Hepatocyte (in vitro differentiated cells): ENCODE measurements around the gene ARFIP1. TPM values are rescaled to one million over a fixed set of nuclear protein-coding genes. Genes with fewer than 3 reads are reported as not detected.

Experiments used
- DNase-seq: peaks from one replicate; pipeline ENCODE4 v3.0.0-alpha.2; 2016; ENCODE audit warnings: low spot score
- H2AFZ ChIP-seq: fragments of 200-600 bp; sonication (generic); 2 replicates; pipeline ENCODE4 v1.6.0; 2016; ENCODE audit warnings: antibody characterized with exemption, mild to moderate bottlenecking
- H3K27ac ChIP-seq: fragments of 200-600 bp; sonication (generic); 2 replicates; pipeline ENCODE4 v1.5.1; 2016; ENCODE audit warnings: mild to moderate bottlenecking
- H3K27me3 ChIP-seq: fragments of 200-600 bp; sonication (generic); 2 replicates; pipeline ENCODE4 v1.6.1; 2016
- H3K36me3 ChIP-seq: fragments of 200-600 bp; sonication (generic); replicated peaks from 2 replicates; pipeline ENCODE4 v1.5.1; 2016; ENCODE audit warnings: low read depth; ENCODE audit not compliant: insufficient read depth
- H3K4me1 ChIP-seq: fragments of 200-600 bp; sonication (generic); 2 replicates; pipeline ENCODE4 v1.5.1; 2016; ENCODE audit warnings: mild to moderate bottlenecking, moderate library complexity; ENCODE audit not compliant: insufficient read depth
- H3K4me2 ChIP-seq: fragments of 200-600 bp; sonication (generic); 2 replicates; pipeline ENCODE4 v1.6.0; 2016
- H3K4me3 ChIP-seq: fragments of 200-600 bp; sonication (generic); 2 replicates; pipeline ENCODE4 v1.5.1; 2016; ENCODE audit warnings: mild to moderate bottlenecking
- H3K79me2 ChIP-seq: fragments of 200-600 bp; sonication (generic); 2 replicates; pipeline ENCODE4 v1.6.0; 2017; ENCODE audit warnings: mild to moderate bottlenecking
- H3K9me2 ChIP-seq: fragments of 200-600 bp; sonication (generic); replicated peaks from 2 replicates; pipeline ENCODE4 v1.6.0; 2017; ENCODE audit warnings: mild to moderate bottlenecking; ENCODE audit not compliant: insufficient read depth
- H3K9me3 ChIP-seq: fragments of 200-600 bp; sonication (generic); 2 replicates; pipeline ENCODE4 v1.5.1; 2016; ENCODE audit warnings: low read depth, mild to moderate bottlenecking
- H4K20me1 ChIP-seq: fragments of 200-600 bp; sonication (generic); 2 replicates; pipeline ENCODE4 v1.6.0; 2016; ENCODE audit warnings: mild to moderate bottlenecking; ENCODE audit not compliant: insufficient read depth, poor library complexity, severe bottlenecking
- CTCF ChIP-seq: fragments of 200-600 bp; sonication (generic); IDR thresholded peaks from 2 replicates; pipeline ENCODE4 v1.5.1; 2016; ENCODE audit warnings: antibody characterized with exemption, mild to moderate bottlenecking; ENCODE audit not compliant: poor library complexity
- EZH2 ChIP-seq: fragments of 200-600 bp; sonication (generic); IDR thresholded peaks from 2 replicates; pipeline ENCODE4 v1.6.1; 2016; ENCODE audit warnings: antibody characterized with exemption, mild to moderate bottlenecking, borderline replicate concordance
- EZH2phosphoT487 ChIP-seq: fragments of 200-600 bp; sonication (generic); IDR thresholded peaks from one replicate; pipeline ENCODE4 v1.6.1; 2018; ENCODE audit warnings: antibody characterized with exemption, mild to moderate bottlenecking, low read depth, moderate library complexity; ENCODE audit not compliant: unreplicated experiment, severe bottlenecking
- WGBS: methylation state at CpG from one replicate; pipeline ENCODE4 v1.1.6; 2016; ENCODE audit warnings: low lambda C conversion rate; ENCODE audit errors: missing lambda C conversion rate; 5-methylcytosine and 5-hydroxymethylcytosine counted together
- polyA plus RNA-seq: library from polyadenylated mRNA; unstranded; fragments of >200 nt; fragmentation: Nextera tagmentation; extraction: Ambion mirVana; gene quantifications from 2 replicates; pipeline ENCODE4 v1.2.1, GENCODE V29; 2016
- total RNA-seq: library from RNA; depleted of rRNA; stranded (reverse); fragments of >200 nt; gene quantifications from 2 replicates; pipeline ENCODE4 v1.2.3, GENCODE V29; 2014

ARFIP1 gene
- total and polyA plus RNA-seq, 2 experiments from 2014 or later = 21.7 to 39.1 TPM

GRCh38 chr4:152910521-152910920 lies 130.8 kb downstream of the ARFIP1 start:
- Histone ChIP-seq H3K9me2 (no peaks in the 10 kb centered on the region), H3K27ac (no peak overlapping the region), H2AFZ (no peak overlapping the region), H3K4me2 (no peak overlapping the region), H3K36me3 (no peaks in the 10 kb centered on the region), H3K27me3 (no peaks in the 10 kb centered on the region), H3K79me2 (no peaks in the 10 kb centered on the region), H3K4me3 (no peak overlapping the region), H4K20me1 (no peaks in the 10 kb centered on the region), H3K4me1 (no peaks in the 10 kb centered on the region), H3K9me3 (no peaks in the 10 kb centered on the region)
- TF ChIP-seq EZH2 = no peak
- no peak for TF ChIP-seq CTCF
- TF ChIP-seq EZH2phosphoT487 = no peak
- WGBS = 88% methylated on average over 3 of the region's 3 CpGs
- no peak for DNase-seq

- no peak for DNase-seq
- TF ChIP-seq EZH2phosphoT487 = no peak
- no peak for TF ChIP-seq EZH2
- no peak for TF ChIP-seq CTCF
- no peaks in the 10 kb centered on the region for H3K79me2 ChIP-seq
- no peaks in the 10 kb centered on the region for H3K4me1 ChIP-seq
- no peak overlapping the region for H3K4me2 ChIP-seq
- H3K27ac ChIP-seq = no peak overlapping the region
- no peaks in the 10 kb centered on the region for H3K27me3 ChIP-seq
- H3K9me2 ChIP-seq = no peaks in the 10 kb centered on the region
- H4K20me1 ChIP-seq = no peaks in the 10 kb centered on the region
- no peak overlapping the region for H3K4me3 ChIP-seq
- no peak overlapping the region for H2AFZ ChIP-seq
- 93% methylated on average over 3 of the region's 3 CpGs for WGBS
- no peaks in the 10 kb centered on the region for H3K36me3 ChIP-seq
- H3K9me3 ChIP-seq = peaks cover 6% of the 10 kb centered on the region
Measured at GRCh38 chr4:152917543-152918395, 138.0 kb downstream of the ARFIP1 start.

GRCh38 chr4:152919826-152920225 lies 140.1 kb downstream of the ARFIP1 start:
- H3K9me2 ChIP-seq = no peaks in the 10 kb centered on the region
- no peaks in the 10 kb centered on the region for H3K36me3 ChIP-seq
- TF ChIP-seq EZH2phosphoT487 = no peak
- TF ChIP-seq EZH2 = no peak
- H3K27me3 ChIP-seq = no peaks in the 10 kb centered on the region
- H3K4me1 ChIP-seq = no peaks in the 10 kb centered on the region
- no peak for DNase-seq
- no peaks in the 10 kb centered on the region for H4K20me1 ChIP-seq
- no peak overlapping the region for H3K27ac ChIP-seq
- H3K4me2 ChIP-seq = no peak overlapping the region
- H3K9me3 ChIP-seq = peaks cover 6% of the 10 kb centered on the region
- H2AFZ ChIP-seq = no peak overlapping the region
- H3K4me3 ChIP-seq = no peak overlapping the region
- WGBS = 100% methylated on average over 2 of the region's 2 CpGs
- no peaks in the 10 kb centered on the region for H3K79me2 ChIP-seq

GRCh38 chr4:152920768-152921167 lies 141.0 kb downstream of the ARFIP1 start:
- whole genome bisulfite sequencing = 43% methylated on average over 1 of the region's 1 CpG

More at GRCh38 chr4:152920768-152921167, 141.0 kb downstream of the ARFIP1 start:
- Histone ChIP-seq H3K27me3 (no peaks in the 10 kb centered on the region), H3K36me3 (no peaks in the 10 kb centered on the region), H3K4me3 (no peak overlapping the region), H3K9me2 (no peaks in the 10 kb centered on the region), H2AFZ (no peak overlapping the region), H3K4me2 (no peak overlapping the region), H3K79me2 (no peaks in the 10 kb centered on the region), H3K9me3 (peaks cover 6% of the 10 kb centered on the region), H4K20me1 (no peaks in the 10 kb centered on the region), H3K4me1 (no peaks in the 10 kb centered on the region), H3K27ac (no peak overlapping the region)
- no peak for DNase-seq
- TF ChIP-seq EZH2 = no peak
- TF ChIP-seq CTCF = no peak
- TF ChIP-seq EZH2phosphoT487 = no peak
